Fibroblast of upper back skin (primary cell): ENCODE data around the gene PGBD2.
"Not testable (repeated sequence)": the region's sequence is repeated elsewhere in the genome, so short reads cannot be mapped to it uniquely, and the experiment has no call there.

ENCODE experiments used
- DNase-seq: peaks from one replicate; pipeline ENCODE4 v3.0.0-alpha.2; 2013

PGBD2 gene

DNA sequence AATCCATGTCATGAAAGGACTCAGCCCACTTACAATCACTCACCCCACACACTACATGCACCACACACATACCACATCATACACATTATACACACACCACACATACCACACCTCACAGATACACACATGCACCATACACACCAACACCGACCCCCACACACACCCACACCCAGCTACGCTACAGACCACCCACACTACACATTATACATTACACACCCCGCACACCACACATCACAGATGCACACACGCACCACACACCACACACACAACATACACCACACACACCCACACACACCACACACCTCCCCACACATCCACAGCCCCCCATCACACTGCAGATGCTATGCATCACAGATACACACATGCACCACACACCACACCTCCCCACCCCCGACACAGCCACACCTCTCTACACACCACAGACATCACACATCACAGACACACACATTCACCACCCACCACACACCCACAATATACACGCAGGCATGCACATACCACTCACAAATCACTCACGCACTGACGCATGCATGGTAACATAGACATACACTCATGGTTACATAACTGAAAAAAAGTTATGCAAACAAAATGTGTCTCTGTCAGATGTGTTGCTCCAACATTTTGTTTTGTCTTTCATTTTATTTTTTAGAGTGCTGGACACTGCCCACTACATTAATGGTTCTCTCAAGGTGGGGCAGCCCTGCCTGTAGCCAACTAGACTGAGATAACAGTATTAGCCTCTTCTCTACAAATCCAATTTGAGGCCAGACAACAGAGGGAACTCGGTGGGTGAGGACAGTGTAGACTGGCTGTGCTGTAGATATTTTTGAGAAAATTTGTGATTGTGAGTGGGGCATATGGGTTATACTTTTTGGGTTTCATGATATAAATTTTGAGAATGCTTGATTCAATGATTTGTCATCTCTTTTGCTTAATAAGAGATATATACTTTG is 15.2 kb upstream of the PGBD2 start:
- DNase-seq: no peak

DNA sequence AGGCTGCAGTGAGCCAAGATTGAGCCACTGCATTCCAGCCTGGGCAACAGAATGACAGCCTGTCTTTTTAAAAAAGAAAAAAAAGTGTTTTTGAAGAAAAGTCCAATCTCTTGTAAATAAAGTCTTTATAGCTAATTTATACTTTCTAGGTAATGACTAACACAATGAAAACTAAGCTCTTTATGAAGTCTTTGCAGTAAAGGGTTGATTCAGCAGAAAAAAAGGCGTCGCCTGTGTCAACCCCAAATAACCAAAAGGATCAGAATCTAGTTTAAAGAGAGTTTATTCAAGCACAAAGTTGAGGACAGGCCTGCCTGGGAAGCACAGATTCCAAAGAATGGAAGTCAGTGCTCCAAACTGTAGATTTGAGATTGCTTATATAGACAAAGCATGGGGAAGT is 14.3 kb upstream of the PGBD2 start:
- DNase-seq: no peak

DNA sequence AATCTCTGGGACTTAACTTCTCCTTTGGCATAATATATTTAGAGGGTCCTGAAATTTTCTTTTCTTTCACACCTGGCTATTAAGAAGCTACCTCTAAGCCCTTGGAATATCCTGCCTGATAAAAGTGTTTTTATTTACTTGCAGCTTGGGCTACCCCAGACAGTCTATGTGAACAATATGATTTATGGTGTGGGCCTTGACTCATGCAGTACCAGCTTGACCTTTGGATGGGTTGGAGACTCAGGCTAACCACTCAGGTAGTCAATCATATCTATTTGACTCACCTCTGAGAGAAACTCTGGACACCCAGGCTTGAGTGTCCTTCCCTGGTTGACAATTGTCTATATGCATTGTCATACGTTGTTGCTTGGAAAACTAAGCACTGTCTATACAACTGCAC is 13.4 kb upstream of the PGBD2 start:
- no peak for DNase-seq

DNA sequence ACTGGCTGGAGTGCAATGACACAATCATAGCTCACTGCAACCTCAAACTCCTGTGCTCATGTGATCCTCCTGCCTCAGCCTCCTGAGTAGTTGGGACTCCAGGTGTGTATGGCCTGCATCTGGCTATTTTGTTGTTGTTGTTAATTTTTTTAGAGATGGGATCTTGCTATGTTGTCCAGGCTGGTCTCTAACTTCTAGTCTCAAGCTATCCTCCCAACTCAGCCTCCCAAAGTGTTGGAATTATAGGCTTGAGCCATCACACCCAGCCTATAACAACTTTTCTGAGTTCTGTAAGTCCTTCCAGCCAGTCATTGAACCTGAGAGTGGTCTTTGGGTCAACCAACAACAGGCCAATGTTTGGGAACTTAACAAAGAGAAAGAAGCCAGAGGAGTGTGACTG is 11.2 kb upstream of the PGBD2 start:
- DNase-seq: no peak

DNA sequence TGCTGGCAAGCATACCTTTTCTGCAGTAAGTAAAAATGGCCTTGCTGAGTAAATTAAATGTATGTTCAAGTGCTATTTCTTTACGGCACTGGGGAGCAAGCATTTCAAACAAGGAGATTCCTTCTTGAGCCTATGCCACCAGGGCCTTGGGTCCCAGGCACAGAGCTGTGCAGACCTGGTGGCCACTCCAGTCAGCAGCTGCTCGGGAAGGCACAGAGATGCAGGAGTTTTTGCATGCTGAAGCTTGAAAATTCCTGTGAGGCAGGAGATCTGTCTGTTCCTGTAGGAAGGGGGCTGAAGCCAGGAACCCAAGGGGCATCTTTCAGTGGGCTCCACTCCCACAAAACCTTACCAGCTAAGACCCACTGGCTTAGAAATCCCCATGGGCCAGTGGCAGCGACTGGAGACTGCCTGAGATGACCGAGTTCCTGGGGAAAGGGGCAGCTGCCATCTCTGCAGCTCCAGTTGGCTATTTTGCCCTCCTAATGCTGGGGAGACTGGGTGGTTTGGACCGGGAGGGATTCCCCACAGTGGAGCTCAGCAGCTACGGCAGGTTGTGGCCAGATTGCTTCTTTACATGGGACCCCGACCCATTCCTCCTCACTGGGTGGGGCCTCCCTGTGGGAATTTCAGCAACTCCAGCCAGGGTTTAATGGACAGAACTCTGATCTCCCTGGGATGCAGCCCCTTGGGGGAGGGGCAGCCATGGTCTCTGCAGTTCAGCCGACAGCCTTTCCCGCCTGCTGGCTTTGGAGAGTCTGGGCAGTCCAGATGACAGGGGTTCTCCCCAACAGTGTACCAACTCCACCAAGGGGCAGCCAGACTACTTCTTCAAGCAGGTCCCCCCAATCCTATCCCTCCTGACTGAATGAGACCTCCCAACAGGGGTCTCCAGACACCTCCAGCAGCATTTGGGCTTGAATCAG is 8.4 kb upstream of the PGBD2 start:
- DNase-seq: no peak

DNA sequence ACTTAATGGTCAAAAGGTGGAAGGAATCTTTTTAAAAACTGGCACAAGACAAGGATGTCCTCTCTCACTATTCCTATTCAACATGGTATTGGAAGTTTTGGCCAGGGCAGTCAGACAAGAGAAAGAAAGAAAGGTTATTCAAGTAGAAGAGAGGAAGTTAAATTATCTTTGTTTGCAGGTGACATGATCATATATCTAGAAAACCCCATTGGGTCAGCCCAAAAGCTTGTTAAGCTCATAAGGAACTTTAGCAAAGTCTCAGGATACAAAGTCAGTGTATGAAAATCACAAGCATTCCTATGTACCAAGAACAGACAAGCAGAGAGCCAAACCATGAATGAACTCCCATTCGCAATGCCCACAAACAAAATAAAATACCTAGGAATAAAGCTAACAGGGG is 5.4 kb upstream of the PGBD2 start:
- DNase-seq: no peak

DNA sequence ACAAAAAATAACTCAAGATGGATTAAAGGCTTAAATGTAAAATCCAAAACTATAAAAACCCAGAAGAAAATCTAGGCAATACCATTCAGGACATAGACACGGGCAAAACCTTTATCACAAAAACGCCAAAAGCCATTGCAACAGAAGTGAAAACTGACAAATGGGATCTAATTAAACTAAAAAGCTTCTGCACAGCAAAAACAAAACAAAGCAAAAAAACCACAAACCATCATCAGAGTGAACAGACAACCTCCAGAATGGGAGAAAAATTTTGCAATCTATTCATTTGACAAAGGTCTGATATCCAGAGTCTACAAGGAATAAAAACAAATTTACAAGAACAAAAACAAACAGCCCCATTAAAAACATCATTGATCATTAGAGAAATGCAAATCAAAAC is 4.5 kb upstream of the PGBD2 start:
- DNase-seq: no peak

DNA sequence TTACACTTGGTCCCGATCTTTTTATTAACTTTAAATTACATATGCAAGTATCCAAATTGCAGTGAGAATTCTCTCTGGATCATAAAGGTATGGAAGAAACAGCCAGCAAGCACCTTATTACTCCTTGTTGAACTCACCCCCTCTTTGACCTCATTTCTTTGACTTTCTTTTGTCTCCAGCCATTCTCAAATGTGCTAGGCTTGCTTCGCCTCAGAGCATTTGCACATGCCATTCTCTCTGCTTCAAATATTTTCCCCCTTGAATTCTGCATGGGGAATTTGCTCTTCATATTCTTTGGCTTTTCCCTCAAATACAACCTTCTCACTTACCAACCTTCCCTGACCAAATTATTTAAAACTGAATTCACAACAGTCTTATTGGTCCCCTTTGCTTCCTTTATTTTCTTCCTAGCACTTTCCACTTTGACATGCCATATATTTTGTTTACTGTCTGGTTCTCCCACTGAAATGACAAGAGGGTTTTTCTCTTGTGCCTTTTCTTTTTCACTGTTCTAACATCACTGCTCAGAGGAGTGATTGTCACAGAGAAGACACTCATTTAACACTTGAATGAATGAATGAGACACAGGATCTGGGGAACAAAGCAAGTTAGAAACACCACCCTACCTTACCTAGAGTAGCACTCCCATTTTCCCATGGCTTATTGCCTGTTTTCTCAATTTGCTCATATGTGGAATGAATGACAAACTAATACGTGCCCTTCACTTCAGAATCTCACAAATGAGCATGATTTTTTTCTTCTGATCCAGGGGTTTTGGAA is 1.4 kb upstream of the PGBD2 start:
- no peak for DNase-seq

DNA sequence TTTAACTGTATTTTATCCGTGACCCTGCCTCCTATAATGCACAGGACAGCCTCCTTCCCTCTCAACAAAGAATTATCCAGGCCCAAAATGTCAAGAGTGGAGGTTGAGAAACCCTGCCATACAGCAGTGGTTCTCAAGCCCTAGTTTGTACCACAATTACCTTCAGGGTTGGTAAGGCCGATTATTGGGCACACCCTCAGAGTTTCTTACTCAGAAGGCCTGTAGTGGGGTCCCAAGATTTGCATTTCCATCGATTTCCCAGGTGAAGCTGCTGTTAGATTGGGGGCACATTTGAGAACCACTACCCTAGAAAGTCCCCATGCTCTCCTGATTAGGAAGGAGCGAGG is 400 bp upstream of the PGBD2 start:
- DNase-seq: no peak

DNA sequence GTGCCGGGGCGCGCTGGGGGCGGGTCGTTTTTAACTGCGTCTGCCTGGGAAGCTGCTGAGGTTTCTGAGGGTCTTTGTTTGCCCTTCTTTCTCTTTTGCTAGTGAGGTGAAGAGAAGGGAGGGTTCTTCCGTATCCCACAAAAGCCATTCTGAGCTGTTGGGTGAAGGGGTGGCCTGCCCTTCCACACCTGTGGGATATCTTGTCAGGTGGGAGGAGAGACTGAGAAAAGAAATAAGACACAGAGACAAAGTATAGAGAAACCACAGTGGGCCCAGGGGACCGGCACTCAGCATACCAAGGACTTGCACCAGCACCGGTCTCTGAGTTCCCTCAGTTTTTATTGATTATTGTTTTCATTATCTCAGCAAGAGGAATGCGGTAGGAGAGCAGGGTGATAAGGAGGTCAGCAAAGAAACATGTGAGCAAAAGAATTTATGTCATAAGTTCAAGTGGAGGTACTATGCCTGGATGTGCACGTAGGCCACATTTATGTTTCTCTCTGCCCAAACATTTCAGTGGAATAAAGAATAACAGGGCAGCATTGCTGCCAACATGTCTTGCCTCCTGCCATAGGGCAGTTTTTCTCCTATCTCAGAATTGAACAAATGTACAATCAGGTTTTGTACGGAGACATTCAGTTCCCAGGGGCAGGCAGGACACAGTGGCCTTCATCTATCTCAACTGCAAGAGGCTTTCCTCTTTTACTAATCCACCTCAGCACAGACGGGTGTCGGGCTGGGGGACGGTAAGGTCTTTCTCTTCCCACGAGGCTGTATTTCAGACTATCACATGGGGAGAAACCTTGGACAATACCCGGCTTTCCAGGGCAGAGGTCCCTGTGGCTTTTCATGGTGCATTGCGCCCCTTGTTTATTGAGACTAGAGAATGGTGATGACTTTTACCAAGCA is 972 bp downstream of the PGBD2 start:
- peak; percentile 52 for DNase-seq

DNA sequence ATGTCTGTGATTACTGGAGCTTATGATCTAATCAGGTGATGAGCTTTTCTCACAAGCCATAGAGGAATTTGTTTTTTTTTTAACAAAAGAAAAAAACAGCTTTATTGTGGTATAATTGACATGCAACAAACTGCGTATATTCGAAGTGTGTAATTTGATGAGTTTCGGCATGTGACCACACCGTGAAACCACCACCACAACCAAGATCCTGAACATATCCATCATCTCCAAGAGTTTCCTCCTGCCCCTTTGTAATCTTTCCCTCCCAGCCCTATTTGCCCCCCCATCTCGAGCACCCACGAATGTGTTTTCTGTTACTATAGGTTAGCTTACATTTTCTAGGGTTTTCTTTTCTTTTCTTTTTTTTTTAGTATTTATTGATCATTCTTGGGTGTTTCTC is 4.7 kb downstream of the PGBD2 start:
- DNase-seq: no peak

DNA sequence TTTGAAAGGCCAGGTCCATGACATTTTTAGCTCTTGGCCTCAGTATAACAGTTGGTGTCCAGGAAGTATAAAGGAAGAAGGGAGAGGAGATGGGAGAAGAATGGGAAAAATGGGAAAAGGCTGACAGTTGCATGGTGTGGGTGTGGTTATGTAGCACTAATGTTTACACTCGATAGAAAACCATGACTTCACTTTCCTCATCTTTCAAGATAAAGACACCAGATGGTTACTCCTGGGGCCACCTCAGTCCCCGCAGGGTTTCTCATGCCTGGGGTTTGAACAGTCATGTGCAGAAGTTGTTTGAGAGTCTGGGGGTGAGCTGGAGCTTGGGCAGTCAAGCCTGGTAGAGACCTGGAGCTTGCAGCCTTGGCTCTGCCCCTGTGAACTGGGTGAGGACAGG is 7.9 kb downstream of the PGBD2 start:
- no peak for DNase-seq

DNA sequence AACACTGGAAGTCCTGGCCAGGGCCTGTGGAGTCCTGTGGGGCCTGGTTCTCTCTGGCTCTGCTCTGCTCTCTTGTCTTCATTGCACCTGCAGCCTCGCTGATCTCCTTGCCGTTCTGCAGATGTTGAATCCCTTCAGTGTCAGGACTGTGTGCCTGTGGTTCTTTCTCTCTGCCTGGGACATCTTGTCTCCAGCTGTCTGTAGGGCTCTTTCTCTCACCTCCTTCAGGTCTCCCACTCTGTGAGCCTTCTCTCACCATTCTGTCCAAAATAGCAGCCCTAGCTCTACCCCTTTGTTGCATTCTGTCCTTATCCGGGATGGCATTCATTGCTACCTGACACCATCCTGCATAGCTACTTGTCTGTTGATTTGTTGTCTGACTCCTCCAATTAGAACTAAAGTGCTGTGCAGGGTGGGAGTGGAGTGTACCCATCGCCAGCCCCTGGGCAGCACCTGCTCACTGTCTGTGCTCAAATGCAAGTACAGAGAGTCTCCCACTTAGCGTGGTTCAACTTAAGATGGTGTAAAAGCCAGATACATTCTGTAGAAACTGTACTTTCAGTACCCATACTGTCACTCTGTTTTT is 8.9 kb downstream of the PGBD2 start:
- no peak for DNase-seq

DNA sequence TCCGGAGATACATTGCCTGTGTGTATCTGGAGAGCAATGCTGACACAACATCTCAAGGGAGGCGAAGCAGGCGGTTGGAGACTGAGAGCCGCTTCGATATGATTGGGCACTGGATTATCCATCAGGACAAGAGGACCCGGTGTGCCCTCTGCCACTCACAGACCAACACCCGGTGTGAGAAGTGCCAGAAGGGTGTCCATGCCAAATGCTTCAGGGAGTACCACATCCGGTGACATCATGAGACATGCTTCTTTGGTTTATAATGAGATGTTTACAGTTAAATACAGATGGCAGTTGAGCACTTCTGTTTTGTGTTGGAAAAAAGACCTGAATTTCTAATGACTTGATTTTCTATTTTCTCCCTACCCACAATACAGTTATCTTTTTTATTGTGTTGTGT is 12.1 kb downstream of the PGBD2 start:
- no peak for DNase-seq

DNA sequence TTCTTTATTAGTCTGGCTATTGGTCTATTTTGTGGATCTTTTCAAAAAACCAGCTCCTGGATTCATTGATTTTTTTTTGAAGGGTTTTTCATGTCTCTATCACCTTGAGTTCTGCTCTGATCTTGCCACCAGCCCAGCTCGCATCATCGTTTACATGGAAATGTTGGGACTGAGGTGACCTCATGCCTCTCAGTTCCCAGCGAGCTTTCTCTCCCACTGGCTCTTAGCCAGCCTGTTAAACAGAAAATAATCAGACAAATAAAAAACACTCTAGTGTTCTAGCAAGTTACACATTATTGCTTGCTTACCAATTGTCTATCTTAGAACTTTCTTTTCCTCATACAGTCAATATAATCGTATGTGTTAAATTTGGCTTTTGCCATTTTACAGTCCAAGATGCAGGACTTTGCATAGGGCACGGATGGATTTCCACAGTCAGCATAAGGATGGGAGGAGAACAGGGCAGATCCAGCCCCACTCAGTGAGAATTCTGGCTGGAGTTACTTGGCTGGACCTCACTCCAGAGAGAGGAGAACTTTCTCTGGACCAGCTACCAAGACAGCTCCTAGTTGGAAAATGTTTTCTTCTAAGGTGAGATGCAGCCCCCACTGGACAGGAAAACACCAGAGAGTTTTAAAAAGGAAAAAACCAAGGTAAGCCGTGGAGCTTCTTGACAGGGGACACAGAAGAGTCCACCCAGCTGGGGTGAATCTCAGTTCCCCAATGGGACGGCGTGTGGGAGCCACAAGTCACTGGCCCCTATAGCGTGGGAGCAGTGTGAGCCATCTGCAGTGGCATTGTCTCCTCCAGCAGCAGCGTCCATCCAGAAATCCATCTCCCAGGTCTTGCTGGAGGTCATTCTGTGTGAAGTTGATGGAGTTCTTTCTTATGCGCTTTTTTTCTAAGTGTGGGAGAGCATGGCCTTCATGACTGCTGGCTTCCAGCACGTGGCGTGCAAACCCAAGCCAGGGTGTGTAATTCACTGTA is 17.6 kb downstream of the PGBD2 start:
- DNase-seq: no peak

DNA sequence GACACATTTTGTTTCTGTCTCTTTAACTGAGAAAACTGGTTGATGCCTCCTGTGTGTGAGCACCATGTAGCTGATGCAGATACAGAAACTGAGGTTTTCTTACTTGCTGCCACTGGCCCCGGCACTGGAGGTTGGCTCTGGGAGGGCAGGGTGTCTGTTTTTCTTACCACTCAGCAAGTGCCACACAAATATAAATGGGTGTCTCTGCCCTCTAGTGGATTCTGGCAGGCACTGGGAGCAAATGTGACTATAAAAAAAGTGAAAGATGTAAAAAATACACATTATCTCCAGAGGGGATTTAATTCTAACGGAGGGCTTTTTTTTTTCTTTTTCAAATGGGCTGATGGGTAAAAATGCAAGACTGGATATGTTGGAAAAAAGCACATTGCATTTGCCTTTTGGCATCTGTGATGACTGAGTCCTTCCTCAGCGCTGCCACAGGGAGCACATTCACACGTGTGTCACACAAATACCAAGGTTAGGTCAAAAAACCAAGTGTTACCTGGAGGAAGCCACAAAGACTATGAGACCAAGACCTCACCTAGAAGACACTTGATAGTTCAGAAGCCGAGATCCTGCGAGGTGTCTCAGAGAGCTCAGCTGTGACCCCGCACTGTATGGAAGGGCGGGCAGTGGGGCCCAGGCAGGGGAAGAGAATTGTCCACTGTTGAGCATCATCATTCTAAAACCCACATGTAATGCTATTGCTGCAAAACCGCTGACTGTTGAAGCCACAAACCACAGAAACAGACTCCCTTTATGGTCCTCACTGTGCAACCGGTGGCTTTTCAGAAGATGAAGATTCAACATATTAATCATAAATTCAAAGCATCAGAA is 18.9 kb downstream of the PGBD2 start:
- DNase-seq: peak; percentile 80

DNA sequence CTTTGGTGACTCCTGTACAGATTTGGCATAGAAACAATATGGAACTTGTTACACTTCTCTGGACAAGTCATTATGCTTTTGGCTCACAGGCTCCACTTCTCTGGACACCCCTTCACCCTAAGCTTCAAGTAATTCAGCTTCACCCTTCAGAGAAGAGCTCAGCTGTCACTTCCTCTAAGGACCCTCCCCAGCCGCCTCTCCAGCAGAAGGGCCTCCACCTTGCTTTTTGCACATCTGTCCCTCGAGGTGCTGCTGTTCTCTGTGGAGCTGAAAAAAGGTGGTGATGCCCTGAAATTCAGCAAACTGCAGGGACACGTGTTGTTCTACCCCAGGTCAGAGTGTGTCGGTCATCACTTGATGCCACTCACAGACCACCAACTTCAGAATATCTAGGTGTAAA is 19.8 kb downstream of the PGBD2 start:
- DNase-seq: not testable (repeated sequence)

DNA sequence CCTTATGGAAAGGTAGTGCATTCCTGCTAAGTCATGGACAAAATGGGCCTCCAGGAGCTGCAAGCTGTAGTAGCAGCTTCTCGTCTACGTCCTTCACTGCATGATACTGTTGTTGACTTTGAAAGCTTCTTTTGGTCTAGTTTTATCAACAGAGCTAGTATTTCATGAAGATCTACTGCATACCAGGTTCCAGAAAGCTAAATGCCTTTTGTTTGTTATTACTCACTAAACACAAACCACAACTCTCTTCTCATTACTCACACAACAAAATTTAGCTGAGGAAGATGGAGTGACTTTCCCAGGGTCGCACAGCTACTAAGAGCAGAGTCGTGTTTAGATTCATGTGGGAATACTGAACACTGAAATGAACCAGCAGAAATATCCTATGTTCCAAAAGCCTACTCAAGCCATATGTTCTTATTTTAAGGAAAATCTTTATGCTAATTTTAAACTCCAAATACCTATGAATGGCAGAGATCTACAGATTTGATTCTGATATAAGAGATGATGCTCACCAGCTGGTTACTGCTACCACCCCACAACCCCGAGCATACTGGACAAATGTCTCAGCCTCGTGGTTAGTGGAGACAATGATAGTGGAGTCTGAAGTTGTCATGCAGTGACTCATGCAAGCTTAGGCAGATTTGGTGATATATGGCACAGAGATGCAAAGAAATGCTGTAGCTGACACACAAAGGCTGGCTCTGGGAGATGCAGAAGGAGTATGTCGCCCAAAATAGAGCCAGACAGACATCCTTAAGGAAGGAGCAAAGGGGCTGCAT is 20.6 kb downstream of the PGBD2 start:
- DNase-seq: peak; percentile 75

DNA sequence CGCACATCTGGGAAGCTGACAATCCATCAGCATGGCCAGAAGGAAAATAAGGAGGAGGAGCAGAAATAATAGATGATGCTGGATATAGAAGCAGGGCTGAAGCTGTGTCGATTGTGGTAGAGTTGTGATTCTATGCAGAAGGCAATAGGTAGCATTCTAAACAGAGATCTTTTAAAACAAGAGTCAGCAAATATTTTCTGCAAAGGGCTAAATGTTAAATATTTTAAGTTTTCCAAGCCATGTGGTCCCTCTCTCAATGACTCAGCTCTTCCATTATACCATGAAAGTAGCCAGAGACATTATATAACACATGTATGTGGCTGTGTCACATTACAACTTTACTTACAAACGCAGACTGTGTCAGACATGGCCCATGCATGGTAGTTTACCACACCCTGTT is 21.2 kb downstream of the PGBD2 start:
- peak; percentile 25 for DNase-seq
